Measurements from ENCODE around the gene SYMPK.

SYMPK gene

DNA sequence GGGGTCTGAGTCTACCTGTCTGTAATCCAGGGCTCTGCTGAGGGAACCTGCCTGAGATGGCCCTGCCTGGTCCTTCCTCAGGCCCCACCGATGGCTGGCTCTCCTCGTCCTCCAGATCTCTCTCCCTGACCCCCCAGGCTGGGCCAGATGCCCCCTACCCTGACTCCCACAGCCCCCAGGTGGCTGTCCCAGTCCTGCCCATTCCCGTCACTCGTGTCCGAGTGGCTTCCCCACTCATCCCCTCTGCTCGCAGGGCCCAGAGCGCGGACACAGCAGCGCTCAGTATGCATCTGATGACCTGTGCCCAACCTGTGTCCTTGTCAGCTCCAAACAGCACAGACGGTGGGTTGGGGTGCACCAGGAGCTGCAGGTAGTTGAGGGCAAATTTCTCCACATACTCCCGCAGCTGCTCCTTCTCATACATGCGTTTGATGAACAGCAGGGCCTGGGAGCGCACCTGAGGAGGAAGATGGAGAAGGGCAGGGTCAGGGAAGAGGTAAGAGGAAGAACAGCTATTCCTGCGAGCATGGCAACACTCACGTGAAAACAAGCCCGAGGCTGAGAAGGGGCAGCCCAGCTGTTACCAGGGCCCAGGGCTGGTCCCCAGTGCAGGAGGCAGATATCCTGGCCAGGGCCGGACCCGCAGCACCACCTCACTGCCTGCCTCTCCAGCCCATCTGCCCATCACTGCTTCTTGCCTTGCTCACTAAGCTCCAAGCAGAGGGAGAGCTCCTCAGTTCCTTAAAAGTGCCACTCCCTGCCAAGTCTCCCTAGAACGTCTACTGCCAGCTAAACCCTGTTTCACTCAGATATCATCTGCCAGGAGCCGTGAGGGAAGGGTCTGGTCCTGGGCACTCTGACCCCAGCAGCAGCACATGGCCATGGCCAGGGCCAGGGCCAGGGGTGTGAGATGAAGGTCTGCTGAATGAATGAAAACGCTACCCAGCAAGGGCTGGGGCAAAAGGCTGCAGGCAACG is 36.7 kb downstream of the SYMPK start:
- no peak for DNase-seq

DNA sequence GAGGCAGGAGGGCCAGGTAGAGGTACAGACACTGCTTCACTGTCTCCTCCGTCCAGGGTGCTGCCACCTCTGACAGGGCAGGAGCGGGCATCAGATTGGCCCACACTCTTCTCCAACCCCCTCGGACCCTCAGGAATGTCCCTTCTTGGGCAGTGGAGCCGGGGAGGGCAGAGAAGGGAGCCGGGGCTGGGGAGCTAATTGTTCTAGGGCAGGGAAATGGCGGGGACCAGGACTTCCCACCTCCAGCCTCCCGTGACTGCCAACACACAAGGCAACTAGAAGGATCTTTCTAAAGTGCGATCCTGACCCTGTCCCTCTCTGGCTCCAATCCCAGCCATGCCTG is 37.7 kb downstream of the SYMPK start:
- no peak for DNase-seq

DNA sequence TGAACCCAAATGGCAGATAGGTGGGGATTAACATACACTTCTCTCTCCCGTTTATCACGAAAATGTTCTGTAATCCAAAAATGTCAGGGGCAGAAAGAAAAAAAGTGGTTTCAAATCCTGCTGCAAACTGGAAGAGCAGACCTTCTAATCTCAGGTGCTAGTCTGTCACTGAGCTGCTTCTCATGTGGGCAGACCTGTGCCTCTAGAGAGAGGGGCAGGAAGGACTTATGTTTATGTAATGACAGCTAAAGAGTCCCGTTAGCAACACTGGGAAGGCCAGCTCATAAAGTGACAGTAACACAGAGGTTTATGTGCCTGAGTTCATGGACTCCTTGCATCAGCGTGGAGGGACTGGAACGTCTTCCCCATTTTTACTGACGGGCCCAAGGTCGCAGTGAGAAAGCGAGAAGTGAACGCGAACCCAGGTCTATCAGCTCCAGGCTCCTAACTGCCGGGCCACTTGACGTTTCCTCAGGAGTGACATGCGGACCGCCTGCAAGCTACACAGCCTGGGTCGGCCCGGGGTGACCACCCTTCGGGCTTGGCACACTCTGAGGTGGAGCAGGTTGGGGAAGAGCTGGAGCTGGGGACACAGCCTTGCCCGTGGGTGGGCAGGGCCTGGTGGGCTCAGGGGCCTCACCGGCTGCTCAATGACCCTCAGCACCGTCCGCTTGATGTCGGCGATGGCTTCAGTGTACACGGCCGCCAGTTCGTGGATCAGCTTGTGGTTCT is 38.2 kb downstream of the SYMPK start:
- DNase-seq: no peak

- DNase-seq: no peak
These were observed 38.9 kb downstream of the SYMPK start for GRCh38 chr19:45824041-45824471.

DNA sequence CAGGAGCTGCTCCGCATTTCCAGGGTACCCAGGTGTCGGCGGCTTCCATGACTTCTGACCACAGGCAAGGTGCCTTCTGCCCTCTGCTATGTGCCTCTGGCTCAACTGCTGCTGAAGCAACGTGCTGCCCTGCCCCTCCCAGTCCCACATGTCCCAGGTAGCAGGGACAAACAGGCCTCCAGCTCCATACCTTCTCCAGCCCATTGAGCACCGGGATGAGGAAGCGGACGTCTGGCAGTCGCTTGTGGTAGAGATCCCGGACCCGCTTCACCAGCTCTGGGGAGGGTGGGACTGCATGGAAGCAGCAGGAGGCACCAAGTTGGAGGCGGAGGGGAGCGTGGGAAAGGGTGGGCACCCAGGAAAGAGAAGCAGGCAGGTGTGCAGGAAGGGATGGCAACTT is 39.8 kb downstream of the SYMPK start:
- DNase-seq: no peak

GRCh38 chr19:45822716-45823115 is 40.2 kb downstream of the SYMPK start:
- no peak for DNase-seq

- DNase-seq: no peak
These were observed 41.4 kb downstream of the SYMPK start for GRCh38 chr19:45821570-45821969.

DNA sequence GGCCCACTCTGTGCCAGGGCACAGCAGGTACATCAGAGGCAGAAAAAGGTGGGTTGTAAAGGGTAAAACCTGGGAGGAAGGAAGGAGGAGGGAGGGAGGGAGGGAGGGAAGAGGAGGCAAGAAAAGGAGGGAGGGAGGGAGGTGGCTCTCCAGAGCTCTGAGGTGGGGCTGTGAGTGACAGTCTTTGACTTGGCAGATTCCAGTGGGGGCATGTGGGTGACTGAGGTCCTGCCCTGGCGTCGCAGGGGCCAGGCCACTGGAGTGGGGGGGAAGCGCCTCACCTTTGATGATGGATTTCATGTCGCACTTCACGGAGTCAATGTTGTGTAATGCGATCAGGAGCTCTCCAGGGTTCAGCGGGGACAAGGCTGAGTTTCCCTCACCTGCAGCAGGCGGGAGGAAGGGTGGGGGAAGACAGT is 41.8 kb downstream of the SYMPK start:
- no peak for DNase-seq

- DNase-seq: no peak
These were observed 42.4 kb downstream of the SYMPK start for GRCh38 chr19:45820413-45821102.

DNA sequence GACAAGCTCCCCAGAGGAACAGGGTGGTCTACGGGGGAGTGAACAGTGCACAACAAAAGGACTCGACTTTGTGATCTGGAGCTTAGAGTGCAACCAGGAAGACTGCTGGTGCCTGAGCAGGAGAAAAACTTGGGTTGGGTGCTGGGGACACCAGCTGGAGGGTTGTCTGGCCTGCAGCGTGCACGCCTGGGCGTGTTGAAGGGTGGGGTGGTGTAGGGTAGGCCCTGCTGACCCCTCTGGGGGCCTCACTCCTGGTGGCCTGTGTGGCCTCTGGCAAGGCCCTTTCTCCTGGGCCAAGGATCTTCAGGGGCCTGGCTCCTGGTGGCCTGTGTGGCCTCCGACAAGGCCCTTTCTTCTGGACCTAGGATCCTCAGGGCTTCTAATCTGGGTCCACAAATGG is 43.2 kb downstream of the SYMPK start:
- DNase-seq: no peak

DNA sequence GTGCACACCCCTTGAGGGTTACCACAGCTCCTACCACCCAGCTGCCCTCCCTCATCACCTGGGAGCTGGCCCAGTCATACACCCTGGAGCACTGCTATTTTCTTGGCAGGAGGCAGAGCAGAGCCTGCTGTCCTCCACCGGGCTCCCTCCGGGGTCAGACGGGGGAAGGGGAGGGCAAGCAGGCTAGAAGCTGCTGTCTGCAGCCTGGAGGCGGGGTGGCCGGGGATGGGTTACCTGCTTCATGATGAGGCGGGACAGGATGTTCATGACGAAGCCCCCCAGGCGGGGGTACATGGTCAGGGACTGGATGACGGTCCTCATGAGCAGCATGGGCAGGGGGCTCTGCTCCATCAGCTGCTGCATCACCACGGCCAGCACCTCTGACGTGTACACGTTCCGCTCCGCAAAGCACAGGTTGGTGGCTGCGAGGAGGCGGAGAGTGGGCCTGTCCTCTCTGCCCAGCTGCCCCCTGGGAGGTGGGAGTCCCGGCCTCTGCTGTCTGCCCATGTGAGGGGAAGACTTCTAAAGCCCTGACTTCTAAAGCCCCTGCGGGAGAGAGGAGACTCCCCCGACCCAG is 45.1 kb downstream of the SYMPK start:
- no peak for DNase-seq

DNA sequence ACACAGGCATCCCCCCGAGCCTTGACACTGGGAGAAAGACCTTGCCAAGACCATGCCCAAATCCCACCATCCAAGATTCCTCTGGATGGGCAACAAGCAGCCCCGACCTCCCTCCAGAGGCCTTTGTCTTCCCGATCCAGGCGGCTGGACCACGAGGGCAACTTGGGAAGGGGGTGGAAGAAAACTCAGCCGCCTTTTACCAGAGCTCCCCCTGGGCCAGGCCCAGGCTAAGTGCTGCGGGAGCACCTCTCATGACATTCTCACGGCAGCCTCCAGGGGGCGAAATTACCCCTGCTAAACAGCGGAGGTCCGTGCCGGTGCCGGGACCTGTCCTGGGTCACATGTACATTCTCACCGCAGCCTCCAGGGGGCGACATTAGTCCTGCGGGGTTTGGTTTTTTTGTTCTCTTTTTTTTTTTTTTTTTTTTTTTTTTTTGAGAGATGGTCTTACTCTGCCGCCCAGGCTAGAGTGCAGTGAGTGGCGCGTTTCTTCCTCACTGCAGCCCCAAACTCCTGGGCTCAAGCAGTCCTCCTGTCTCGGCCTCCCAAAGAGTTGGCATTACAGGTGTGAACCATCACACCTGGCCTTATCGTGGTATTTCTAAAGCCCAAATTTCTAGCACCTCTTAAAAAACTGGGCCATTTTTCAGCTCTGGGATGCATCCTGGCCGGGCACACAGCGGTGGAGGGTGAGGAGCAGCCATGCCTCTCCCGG is 45.8 kb downstream of the SYMPK start:
- DNase-seq: peak; percentile 82

- DNase-seq: peak; percentile 37
These were observed 46.5 kb downstream of the SYMPK start for GRCh38 chr19:45816236-45817009.

- DNase-seq: peak; percentile 64
These were observed 47.3 kb downstream of the SYMPK start for GRCh38 chr19:45815481-45816216.

GRCh38 chr19:45814851-45815480 is 48.0 kb downstream of the SYMPK start, which contains the start of gene RSPH6A:
Gene RSPH6A, minus strand, starts transcription at chr19:45815308. Its CDS starts 132 bp downstream, at chr19:45815176.
- DNase-seq: peak; percentile 62

DNA sequence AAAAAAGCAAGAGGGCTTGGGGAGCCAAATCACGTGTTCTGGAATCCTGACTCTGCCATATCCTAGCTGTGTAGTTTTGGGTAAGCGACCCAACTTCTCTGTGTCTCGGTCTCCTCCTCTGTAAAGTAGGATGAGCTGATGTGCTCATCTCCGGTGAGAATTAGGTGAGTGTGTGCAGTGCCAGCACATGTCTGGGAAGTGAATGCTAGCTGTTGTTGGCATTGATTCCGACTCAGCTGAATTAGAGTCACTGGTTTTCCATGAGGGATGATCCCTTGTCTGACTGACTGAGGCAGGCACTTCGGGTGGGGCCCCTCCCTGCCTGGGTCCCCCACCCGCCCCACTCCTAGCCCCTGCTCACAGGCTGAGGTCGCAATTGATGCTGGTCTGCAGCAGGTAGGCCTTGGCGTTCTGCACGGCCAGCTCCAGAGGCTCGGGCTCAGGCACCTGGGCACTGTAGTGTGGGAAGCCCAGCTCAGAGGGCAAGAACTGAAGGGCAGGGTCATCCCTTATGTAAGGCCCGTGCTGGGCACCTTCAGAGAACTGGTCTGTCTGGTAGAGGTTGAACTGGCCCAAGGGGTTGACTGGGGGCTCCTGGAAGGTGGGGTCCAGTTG is 48.7 kb downstream of the SYMPK start:
- no peak for DNase-seq

GRCh38 chr19:45812297-45812696 is 50.6 kb downstream of the SYMPK start:
- DNase-seq: no peak

- DNase-seq: no peak
These were observed 53.2 kb downstream of the SYMPK start for GRCh38 chr19:45809643-45810159.

DNA sequence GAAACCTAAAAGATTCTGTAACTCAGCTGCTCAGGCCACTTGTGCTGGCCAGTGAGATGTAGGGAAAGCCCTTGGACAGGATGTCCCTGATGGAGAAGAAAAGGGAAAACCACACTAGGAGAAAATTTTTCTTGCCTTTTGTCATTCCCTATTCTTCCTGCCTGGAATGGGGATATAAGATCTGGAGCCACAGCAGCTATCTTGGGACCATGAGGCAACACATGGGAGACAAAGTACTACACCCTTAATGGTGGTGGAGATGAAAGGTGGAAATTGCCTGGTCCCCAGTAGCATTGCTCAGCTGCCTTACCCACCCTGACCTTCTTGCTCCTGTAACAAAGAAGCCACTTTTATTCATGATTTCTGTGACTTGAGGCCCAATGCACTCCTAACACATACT is 57.2 kb downstream of the SYMPK start:
- DNase-seq: no peak

All from right kidney (tissue), 1 donor.